Activated T-cell treated with anti-CD3 and anti-CD28 coated beads, Interleukin-2, amount 50 U/mL, for 48 hours (primary cell): ENCODE measurements around the gene C2CD2.
"Not testable (repeated sequence)": the region's sequence is repeated elsewhere in the genome, so short reads cannot be mapped to it uniquely, and the experiment has no call there.

Experiments used
- DNase-seq, 2 experiments: peaks; one replicate each; pipeline ENCODE4 v3.0.0-alpha.2; 2020

Gene C2CD2

GRCh38 chr21:41953831-41954653 is at the start of gene C2CD2:
C2CD2 (minus strand) TSS chr21:41954018; CDS start chr21:41953648, 370 bp downstream.
- DNase-seq, result peak; percentile 34 to 42

- DNase-seq, result peak; percentile 44 to 50
These were observed 49.2 kb upstream of the C2CD2 start for GRCh38 chr21:42003051-42003461.

GRCh38 chr21:42002421-42002958 is 48.7 kb upstream of the C2CD2 start:
- peak; percentile 77 to 81 for DNase-seq

GRCh38 chr21:42001781-42002180 is 48.0 kb upstream of the C2CD2 start:
- DNase-seq, result peak in 1 of 2 experiments; percentile 14

- DNase-seq, result no peak
These were observed 47.1 kb upstream of the C2CD2 start for GRCh38 chr21:42000908-42001307.

- no peak for DNase-seq
These were observed 43.8 kb upstream of the C2CD2 start for GRCh38 chr21:41997657-41998056.

GRCh38 chr21:41995577-41995976 is 41.8 kb upstream of the C2CD2 start:
- DNase-seq, result no peak

- DNase-seq, result not testable (repeated sequence)
These were observed 40.8 kb upstream of the C2CD2 start for GRCh38 chr21:41994613-41995012.

- no peak for DNase-seq
These were observed 39.9 kb upstream of the C2CD2 start for GRCh38 chr21:41993744-41994143.

GRCh38 chr21:41992576-41992975 is 38.8 kb upstream of the C2CD2 start:
- no peak for DNase-seq

GRCh38 chr21:41991659-41992058 is 37.8 kb upstream of the C2CD2 start:
- peak in 1 of 2 experiments; percentile 8 for DNase-seq

- DNase-seq, result no peak
These were observed 35.9 kb upstream of the C2CD2 start for GRCh38 chr21:41989698-41990097.

GRCh38 chr21:41987310-41987709 is 33.5 kb upstream of the C2CD2 start:
- no peak for DNase-seq

GRCh38 chr21:41985662-41986416 is 32.0 kb upstream of the C2CD2 start:
- no peak for DNase-seq

- DNase-seq, result no peak
These were observed 29.4 kb upstream of the C2CD2 start for GRCh38 chr21:41983229-41983628.

GRCh38 chr21:41980561-41980960 is 26.7 kb upstream of the C2CD2 start:
- DNase-seq, result no peak

GRCh38 chr21:41979751-41980369 is 26.0 kb upstream of the C2CD2 start:
- peak in 1 of 2 experiments; percentile 5 for DNase-seq

GRCh38 chr21:41979335-41979734 is 25.5 kb upstream of the C2CD2 start:
- no peak for DNase-seq

GRCh38 chr21:41977034-41977950 is 23.5 kb upstream of the C2CD2 start:
- peak in 1 of 2 experiments; percentile 9 for DNase-seq

GRCh38 chr21:41976611-41977010 is 22.8 kb upstream of the C2CD2 start:
- DNase-seq, result no peak

- DNase-seq, result peak in 1 of 2 experiments; percentile 11
These were observed 21.8 kb upstream of the C2CD2 start for GRCh38 chr21:41975391-41976272.
